Measurements from ENCODE around the gene ADARB1. TPM values are rescaled to one million over a fixed set of nuclear protein-coding genes. Genes with fewer than 3 reads are reported as not detected.
"Not testable (repeated sequence)": the region's sequence is repeated elsewhere in the genome, so short reads cannot be mapped to it uniquely, and the experiment has no call there.

The ADARB1 gene
- polyA plus RNA-seq, 4 donors = 1.1 to 8.3 (median 3.8) TPM

- no peak overlapping the region for H3K4me3 ChIP-seq (ENCODE audit: low read depth in 1 of 3, low read length in 3 of 3)
- peak overlapping the region in 2 of 3 donors; percentile 58 to 74 for H3K27ac ChIP-seq (ENCODE audit: low read depth in 1 of 3, low read length in 2 of 3)
- 27 to 52% (median 35%) methylated on average over 10 of the region's 10 CpGs for WGBS, 3 donors
- H3K36me3 ChIP-seq (ENCODE audit: control insufficient read depth in 3 of 3, insufficient read depth in 2 of 3, low read depth in 1 of 3, low read length in 3 of 3) = peaks cover 0 to 8% (median 0%) of the 10 kb centered on the region in 3 donors
- DNase-seq = peak; percentile 45 to 49
- H3K4me1 ChIP-seq (ENCODE audit: control insufficient read depth in 3 of 3, insufficient read depth in 2 of 3, low read depth in 1 of 3, low read length in 2 of 3) = peaks cover 0 to 13% (median 4%) of the 10 kb centered on the region in 3 donors
- FAIRE-seq = no peak
- H3K27me3 ChIP-seq (ENCODE audit: control insufficient read depth in 3 of 3, insufficient read depth in 3 of 3, low read length in 3 of 3) = no peaks in the 10 kb centered on the region
- no peaks in the 10 kb centered on the region for H3K9me3 ChIP-seq (ENCODE audit: control insufficient read depth in 2 of 2, insufficient read depth in 1 of 2, low read depth in 1 of 2, low read length in 1 of 2)
Measured at GRCh38 chr21:45130324-45130774, 56.0 kb downstream of the ADARB1 start.

GRCh38 chr21:45131537-45131999, 57.2 kb downstream of the ADARB1 start:
- FAIRE-seq (no peak), DNase-seq (no peak)
- Histone ChIP-seq H3K27me3 (ENCODE audit: control insufficient read depth in 3 of 3, insufficient read depth in 3 of 3, low read length in 3 of 3) (no peaks in the 10 kb centered on the region), H3K4me1 (ENCODE audit: control insufficient read depth in 3 of 3, insufficient read depth in 2 of 3, low read depth in 1 of 3, low read length in 2 of 3) (peaks cover 0 to 13% (median 4%) of the 10 kb centered on the region in 3 donors), H3K27ac (ENCODE audit: low read depth in 1 of 3, low read length in 2 of 3) (no peak overlapping the region), H3K9me3 (ENCODE audit: control insufficient read depth in 2 of 2, insufficient read depth in 1 of 2, low read depth in 1 of 2, low read length in 1 of 2) (no peaks in the 10 kb centered on the region), H3K4me3 (ENCODE audit: low read depth in 1 of 3, low read length in 3 of 3) (no peak overlapping the region), H3K36me3 (ENCODE audit: control insufficient read depth in 3 of 3, insufficient read depth in 2 of 3, low read depth in 1 of 3, low read length in 3 of 3) (peaks cover 0 to 5% (median 0%) of the 10 kb centered on the region in 3 donors)
- 90 to 91% (median 90%) methylated on average over 17 of the region's 17 CpGs for WGBS, 3 donors

GRCh38 chr21:45132841-45133573, 58.6 kb downstream of the ADARB1 start:
- Histone ChIP-seq H3K27ac (ENCODE audit: low read depth in 1 of 3, low read length in 2 of 3) (no peak overlapping the region), H3K36me3 (ENCODE audit: control insufficient read depth in 3 of 3, insufficient read depth in 2 of 3, low read depth in 1 of 3, low read length in 3 of 3) (peaks cover 0 to 3% (median 0%) of the 10 kb centered on the region in 3 donors), H3K4me1 (ENCODE audit: control insufficient read depth in 3 of 3, insufficient read depth in 2 of 3, low read depth in 1 of 3, low read length in 2 of 3) (peaks cover 4 to 21% (median 4%) of the 10 kb centered on the region in 3 donors), H3K4me3 (ENCODE audit: low read depth in 1 of 3, low read length in 3 of 3) (no peak overlapping the region), H3K9me3 (ENCODE audit: control insufficient read depth in 2 of 2, insufficient read depth in 1 of 2, low read depth in 1 of 2, low read length in 1 of 2) (no peaks in the 10 kb centered on the region), H3K27me3 (ENCODE audit: control insufficient read depth in 3 of 3, insufficient read depth in 3 of 3, low read length in 3 of 3) (no peaks in the 10 kb centered on the region)
- FAIRE-seq (no peak), DNase-seq (no peak)
- WGBS, 3 donors = 64 to 86% (median 83%) methylated on average over 13 of the region's 13 CpGs

GRCh38 chr21:45133574-45134278, 59.3 kb downstream of the ADARB1 start:
- not testable (repeated sequence) for H3K4me3 ChIP-seq (ENCODE audit: low read depth in 1 of 3, low read length in 3 of 3); H3K27me3 ChIP-seq (ENCODE audit: control insufficient read depth in 3 of 3, insufficient read depth in 3 of 3, low read length in 3 of 3); H3K9me3 ChIP-seq (ENCODE audit: control insufficient read depth in 2 of 2, insufficient read depth in 1 of 2, low read depth in 1 of 2, low read length in 1 of 2); H3K27ac ChIP-seq (ENCODE audit: low read depth in 1 of 3, low read length in 2 of 3); DNase-seq; FAIRE-seq; H3K36me3 ChIP-seq (ENCODE audit: control insufficient read depth in 3 of 3, insufficient read depth in 2 of 3, low read depth in 1 of 3, low read length in 3 of 3)
- peaks cover 4 to 29% (median 6%) of the 10 kb centered on the region in 3 donors for H3K4me1 ChIP-seq (ENCODE audit: control insufficient read depth in 3 of 3, insufficient read depth in 2 of 3, low read depth in 1 of 3, low read length in 2 of 3)
- WGBS, 3 donors = 97% methylated on average over 47 to 60 of the region's 60 CpGs

GRCh38 chr21:45134279-45135076, 60.1 kb downstream of the ADARB1 start:
- Histone ChIP-seq H3K27ac (ENCODE audit: low read depth in 1 of 3, low read length in 2 of 3) (no peak overlapping the region), H3K36me3 (ENCODE audit: control insufficient read depth in 3 of 3, insufficient read depth in 2 of 3, low read depth in 1 of 3, low read length in 3 of 3) (peaks cover 0 to 3% (median 0%) of the 10 kb centered on the region in 3 donors), H3K9me3 (ENCODE audit: control insufficient read depth in 2 of 2, insufficient read depth in 1 of 2, low read depth in 1 of 2, low read length in 1 of 2) (no peaks in the 10 kb centered on the region), H3K27me3 (ENCODE audit: control insufficient read depth in 3 of 3, insufficient read depth in 3 of 3, low read length in 3 of 3) (no peaks in the 10 kb centered on the region), H3K4me1 (ENCODE audit: control insufficient read depth in 3 of 3, insufficient read depth in 2 of 3, low read depth in 1 of 3, low read length in 2 of 3) (peaks cover 3 to 26% (median 6%) of the 10 kb centered on the region in 3 donors), H3K4me3 (ENCODE audit: low read depth in 1 of 3, low read length in 3 of 3) (no peak overlapping the region)
- WGBS, 3 donors = 77 to 88% (median 80%) methylated on average over 26 to 29 of the region's 29 CpGs
- FAIRE-seq (no peak), DNase-seq (peak; percentile 39 to 67)

GRCh38 chr21:45135122-45135521, 60.7 kb downstream of the ADARB1 start:
- Histone ChIP-seq H3K27ac (ENCODE audit: low read depth in 1 of 3, low read length in 2 of 3) (no peak overlapping the region), H3K4me1 (ENCODE audit: control insufficient read depth in 3 of 3, insufficient read depth in 2 of 3, low read depth in 1 of 3, low read length in 2 of 3) (peaks cover 0 to 20% (median 6%) of the 10 kb centered on the region in 3 donors), H3K36me3 (ENCODE audit: control insufficient read depth in 3 of 3, insufficient read depth in 2 of 3, low read depth in 1 of 3, low read length in 3 of 3) (peaks cover 0 to 4% (median 0%) of the 10 kb centered on the region in 3 donors), H3K4me3 (ENCODE audit: low read depth in 1 of 3, low read length in 3 of 3) (no peak overlapping the region), H3K9me3 (ENCODE audit: control insufficient read depth in 2 of 2, insufficient read depth in 1 of 2, low read depth in 1 of 2, low read length in 1 of 2) (no peaks in the 10 kb centered on the region), H3K27me3 (ENCODE audit: control insufficient read depth in 3 of 3, insufficient read depth in 3 of 3, low read length in 3 of 3) (no peaks in the 10 kb centered on the region)
- DNase-seq (no peak), FAIRE-seq (no peak)
- WGBS, 3 donors = 74 to 98% (median 92%) methylated on average over 3 of the region's 3 CpGs

- Histone ChIP-seq H3K27ac (ENCODE audit: low read depth in 1 of 3, low read length in 2 of 3) (no peak overlapping the region), H3K4me3 (ENCODE audit: low read depth in 1 of 3, low read length in 3 of 3) (no peak overlapping the region), H3K36me3 (ENCODE audit: control insufficient read depth in 3 of 3, insufficient read depth in 2 of 3, low read depth in 1 of 3, low read length in 3 of 3) (peaks cover 0 to 6% (median 0%) of the 10 kb centered on the region in 3 donors), H3K27me3 (ENCODE audit: control insufficient read depth in 3 of 3, insufficient read depth in 3 of 3, low read length in 3 of 3) (no peaks in the 10 kb centered on the region), H3K9me3 (ENCODE audit: control insufficient read depth in 2 of 2, insufficient read depth in 1 of 2, low read depth in 1 of 2, low read length in 1 of 2) (no peaks in the 10 kb centered on the region), H3K4me1 (ENCODE audit: control insufficient read depth in 3 of 3, insufficient read depth in 2 of 3, low read depth in 1 of 3, low read length in 2 of 3) (peaks cover 0 to 15% (median 6%) of the 10 kb centered on the region in 3 donors)
- DNase-seq = no peak
- FAIRE-seq = no peak
- WGBS, 3 donors = 87 to 91% (median 91%) methylated on average over 8 to 9 of the region's 9 CpGs
Measured at GRCh38 chr21:45135868-45136267, 61.5 kb downstream of the ADARB1 start.

GRCh38 chr21:45136500-45136899, 62.1 kb downstream of the ADARB1 start:
- Histone ChIP-seq H3K27me3 (ENCODE audit: control insufficient read depth in 3 of 3, insufficient read depth in 3 of 3, low read length in 3 of 3) (no peaks in the 10 kb centered on the region), H3K4me1 (ENCODE audit: control insufficient read depth in 3 of 3, insufficient read depth in 2 of 3, low read depth in 1 of 3, low read length in 2 of 3) (peaks cover 0 to 15% (median 6%) of the 10 kb centered on the region in 3 donors), H3K36me3 (ENCODE audit: control insufficient read depth in 3 of 3, insufficient read depth in 2 of 3, low read depth in 1 of 3, low read length in 3 of 3) (peaks cover 0 to 6% (median 0%) of the 10 kb centered on the region in 3 donors), H3K9me3 (ENCODE audit: control insufficient read depth in 2 of 2, insufficient read depth in 1 of 2, low read depth in 1 of 2, low read length in 1 of 2) (no peaks in the 10 kb centered on the region), H3K4me3 (ENCODE audit: low read depth in 1 of 3, low read length in 3 of 3) (no peak overlapping the region), H3K27ac (ENCODE audit: low read depth in 1 of 3, low read length in 2 of 3) (no peak overlapping the region)
- no peak for DNase-seq
- no peak for FAIRE-seq
- WGBS, 3 donors = 91 to 94% (median 91%) methylated on average over 8 of the region's 8 CpGs
